GM18519 (cell line): ENCODE measurements around the gene VPS26B.
"Not testable (repeated sequence)": the region's sequence is repeated elsewhere in the genome, so short reads cannot be mapped to it uniquely, and the experiment has no call there.

Experiments used
- ATAC-seq: cut with Tn5 transposase; IDR thresholded peaks from one replicate; pipeline ENCODE4 v1.9.1; 2021; ENCODE audit warnings: mild to moderate bottlenecking, moderate library complexity; ENCODE audit not compliant: unreplicated experiment, low FRiP score

VPS26B gene

DNA sequence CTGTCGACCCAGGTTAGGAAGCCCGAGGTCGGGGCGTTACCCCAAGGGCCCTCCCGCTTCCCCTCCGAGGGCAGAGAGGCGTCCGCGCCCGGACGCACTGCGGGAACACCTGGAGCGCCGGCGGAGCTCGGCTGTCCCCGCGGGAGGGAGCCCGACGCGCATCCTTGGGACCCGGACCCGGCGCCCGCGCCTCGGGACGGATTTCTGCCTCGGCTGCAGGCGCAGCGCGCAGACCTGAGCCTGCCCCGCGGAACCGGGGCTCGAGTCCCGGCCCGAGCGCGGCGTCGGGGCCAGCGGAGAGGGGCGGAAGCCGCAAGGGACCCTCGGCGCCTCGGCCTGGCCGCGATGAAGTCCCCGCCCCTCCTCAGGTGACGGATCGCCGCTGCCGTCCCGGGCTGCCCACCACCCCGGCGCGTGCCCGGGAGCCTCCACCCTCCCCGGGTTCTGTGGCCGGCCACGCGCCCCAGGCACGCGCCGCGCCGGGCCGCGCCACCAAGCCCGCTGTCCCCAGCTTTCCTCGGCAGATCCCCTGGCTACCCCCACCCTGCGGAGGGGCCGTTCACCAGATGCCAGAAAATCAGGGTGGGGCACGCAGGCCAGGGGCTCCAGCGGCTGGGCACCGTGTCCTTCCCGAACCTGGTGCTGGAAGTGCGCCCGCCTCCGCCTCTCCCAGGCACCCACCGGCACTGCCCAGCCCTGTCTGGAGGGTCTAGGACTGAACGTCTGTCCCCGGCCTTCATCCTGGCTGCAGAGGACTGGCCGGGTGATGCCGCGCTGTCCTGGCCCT is 52.1 kb downstream of the VPS26B start:
- no peak for ATAC-seq

DNA sequence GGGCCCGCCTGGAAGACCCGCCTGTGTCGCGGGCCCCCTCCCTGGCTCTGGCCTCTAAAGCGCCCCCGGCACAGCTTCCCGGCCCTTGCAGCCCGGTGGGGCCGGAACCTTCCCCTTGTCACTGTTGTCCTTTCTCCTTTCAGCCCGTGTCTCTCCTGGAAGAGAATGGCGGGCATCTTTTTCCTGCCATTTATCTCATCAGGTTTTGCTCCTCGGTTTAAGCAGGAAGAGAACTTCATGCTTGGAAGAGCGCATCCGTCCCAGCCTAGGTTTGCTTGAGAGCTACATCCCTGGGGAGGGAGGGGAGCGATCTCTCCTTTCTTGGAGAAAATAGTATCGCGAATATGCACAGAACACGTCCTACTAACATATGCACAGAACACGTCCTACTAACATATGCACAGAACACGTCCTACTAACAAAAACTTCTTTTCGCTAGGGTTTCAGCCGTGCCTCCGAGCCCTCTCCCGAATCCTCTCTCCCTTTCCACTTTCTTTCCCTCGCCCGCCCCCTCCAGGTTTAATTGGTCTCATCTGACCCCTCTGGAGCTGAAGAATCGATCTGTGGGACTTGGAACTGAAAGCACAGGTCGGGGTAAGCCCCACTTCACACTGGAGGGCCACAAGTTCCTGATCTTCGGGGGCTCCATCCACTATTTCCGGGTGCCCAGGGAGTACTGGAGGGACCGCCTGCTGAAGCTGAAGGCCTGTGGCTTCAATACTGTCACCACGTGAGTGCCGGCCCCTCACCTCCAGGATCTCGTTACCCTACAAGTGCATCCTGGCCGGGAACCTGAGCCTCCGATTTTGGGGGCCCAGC is 52.9 kb downstream of the VPS26B start:
- ATAC-seq, result no peak

DNA sequence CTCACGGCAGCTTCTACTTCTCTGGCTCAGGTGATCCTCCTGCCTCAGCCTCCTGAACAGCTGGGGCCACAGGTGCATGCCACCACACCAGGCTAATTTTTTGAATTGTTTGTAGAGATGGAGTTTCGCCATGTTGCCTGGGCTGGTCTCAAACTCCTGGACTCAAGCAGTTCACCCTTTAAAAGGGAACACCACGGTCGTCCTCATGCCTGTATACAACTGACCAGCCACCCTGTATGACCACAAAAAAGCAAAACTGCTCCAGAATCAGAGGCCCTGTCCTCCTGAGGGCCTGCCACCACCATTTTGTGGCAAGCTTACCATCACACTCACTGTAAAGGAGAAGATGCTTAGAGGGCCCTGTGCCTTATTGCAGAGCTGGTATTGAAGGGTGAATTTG is 53.9 kb downstream of the VPS26B start:
- ATAC-seq, result no peak

DNA sequence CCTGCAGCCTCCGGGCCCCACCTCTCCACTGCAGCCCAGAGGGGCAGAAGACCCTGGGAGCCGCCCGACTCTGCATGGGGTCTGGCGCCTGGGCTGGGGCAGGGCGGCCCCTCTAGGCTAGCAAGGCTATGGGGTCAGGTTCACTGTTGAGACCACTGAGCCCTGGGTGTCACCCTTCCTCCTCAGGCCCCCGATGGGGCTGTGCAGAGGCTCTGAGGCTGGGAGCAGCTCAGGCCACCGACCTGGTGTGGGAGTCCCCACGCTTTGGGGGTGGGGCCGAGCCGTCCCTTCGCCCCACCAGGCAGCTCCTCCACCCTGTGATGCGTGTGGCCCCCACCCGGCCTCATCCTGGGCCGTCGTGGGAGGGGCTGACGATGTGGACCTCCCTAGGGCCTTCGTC is 57.2 kb downstream of the VPS26B start:
- not testable (repeated sequence) for ATAC-seq

DNA sequence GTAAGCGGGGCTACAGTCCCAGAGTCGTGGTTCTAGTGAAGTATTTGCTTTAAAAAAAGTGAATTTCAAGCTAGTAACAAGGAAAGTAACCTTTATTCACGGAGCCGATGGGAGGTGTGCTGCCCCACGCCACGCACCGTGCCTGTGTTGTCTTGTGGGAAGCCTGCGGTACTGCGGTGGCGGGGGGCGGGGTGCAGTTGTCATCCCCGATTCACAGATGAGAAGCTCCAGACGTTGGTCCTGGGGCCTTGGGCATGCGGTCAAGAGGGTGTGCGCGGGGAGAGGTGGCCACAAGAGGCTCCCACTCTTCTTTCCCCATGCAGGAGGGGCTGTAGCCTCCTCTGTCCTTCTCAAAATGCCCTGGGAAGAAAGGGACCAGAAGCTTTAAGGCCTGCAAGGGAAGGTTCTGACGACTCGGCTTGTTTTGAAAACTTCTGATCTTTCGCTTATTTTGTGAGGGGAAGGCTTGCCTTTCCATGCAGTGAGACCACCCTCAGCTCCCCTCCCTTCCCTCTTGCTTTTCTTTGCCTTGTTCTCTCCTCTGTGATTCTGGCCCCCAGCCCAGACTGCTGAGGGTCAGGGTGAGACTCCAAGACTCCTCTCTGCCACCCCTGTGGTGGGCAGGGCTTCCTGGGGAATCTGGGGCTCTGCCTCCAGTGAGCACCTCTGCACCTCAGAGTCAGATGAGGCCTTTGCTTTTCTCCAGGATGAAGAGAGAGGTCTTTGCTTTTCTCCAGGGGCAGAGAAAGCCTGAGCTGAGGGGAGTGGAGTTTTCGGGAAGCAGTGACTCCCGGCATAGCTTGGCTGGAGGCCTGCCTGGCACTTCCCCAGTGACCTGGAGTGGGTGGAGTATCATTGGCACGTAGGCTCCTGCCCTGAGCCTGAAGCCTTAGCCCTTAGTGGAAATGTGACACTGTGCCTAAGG is 57.9 kb downstream of the VPS26B start:
- no peak for ATAC-seq

DNA sequence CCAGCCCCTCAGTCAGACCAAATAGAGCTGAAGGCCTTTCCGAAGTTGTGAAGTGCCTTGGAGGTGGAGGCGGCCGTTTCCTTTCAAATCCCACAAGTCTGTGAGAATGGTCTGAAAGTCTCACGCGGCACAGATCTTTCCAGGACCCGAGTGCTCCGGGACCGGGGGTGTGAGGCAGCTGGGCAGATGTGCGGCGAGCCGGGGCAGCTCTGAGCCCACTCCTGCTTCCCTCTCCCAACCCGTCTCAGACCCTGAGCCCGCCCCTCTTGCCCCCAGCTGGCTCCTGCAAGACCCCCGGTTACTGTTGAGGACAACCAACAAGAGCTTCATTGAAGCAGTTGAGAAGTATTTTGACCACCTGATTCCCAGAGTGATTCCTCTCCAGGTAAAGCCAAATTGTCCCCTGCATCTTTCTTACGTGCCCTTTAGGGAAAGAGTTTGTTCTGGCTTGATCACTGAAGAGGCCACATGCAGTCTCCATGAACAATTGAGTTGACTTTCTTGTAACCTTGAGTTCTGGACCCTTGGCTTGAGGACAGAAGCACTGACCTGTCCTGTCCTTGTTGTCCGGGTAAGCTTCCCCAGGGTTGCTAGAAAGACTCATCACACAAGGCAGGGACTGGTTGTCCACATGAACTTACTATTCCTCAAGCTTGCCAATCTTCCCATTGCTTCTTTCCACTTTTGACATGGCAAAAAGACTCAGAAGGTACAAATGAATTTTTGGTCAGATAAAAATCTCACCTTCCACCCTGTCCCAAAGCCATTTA is 59.2 kb downstream of the VPS26B start:
- ATAC-seq, result no peak

DNA sequence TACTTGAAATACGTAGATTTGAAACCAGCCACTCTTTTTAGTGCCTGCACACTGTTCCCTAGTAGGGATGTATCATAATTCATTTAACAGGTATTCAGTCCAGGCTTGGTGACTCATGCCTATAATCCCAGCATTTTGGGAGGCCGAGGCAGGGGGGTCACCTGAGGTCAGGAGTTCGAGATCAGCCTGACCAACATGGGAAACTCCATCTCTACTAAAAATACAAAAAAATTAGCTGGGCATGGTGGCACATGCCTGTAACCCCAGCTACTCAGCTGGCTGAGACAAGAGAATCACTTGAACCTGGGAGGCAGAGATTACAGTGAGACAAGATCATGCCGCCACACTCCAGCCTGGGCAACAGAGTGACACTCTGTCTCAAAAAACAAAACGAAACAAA is 59.9 kb downstream of the VPS26B start:
- ATAC-seq, result not testable (repeated sequence)

DNA sequence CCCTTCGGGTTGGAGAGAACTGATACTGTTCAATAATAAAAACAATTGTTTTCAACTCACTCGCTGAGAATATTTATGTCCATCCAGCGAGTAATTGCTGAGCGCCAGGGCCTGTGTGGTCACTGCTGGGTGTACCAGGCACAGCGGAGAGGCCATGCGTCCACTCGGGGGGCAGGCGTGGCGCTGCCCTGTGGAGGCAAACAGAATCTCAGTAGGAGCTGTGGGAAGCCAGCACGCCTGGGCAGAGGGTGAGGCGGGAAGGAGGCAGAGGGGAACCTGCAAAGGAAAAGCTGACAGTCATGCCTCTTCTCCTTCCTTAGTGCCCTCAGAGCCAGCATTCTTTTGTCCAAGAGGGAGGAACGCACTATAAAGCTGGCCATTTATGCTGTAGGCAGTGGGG is 63.1 kb downstream of the VPS26B start:
- ATAC-seq, result no peak

DNA sequence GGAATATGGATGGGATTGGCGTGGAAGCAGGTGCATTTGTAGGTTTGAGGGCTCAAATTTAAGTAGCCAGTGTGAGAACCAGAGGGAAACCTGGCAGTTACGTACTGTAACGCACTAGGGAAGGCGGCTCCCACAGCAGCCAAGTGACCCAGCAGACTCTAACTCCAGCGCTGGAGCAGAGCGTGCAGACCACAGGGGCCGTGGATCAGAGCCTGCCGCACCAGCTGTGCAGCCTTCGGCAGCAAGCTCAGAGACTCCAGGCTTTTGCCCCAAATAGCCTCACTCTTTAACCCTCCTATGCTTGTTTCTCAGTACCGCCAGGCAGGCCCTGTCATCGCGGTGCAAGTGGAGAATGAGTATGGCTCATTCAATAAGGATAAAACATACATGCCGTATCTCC is 64.0 kb downstream of the VPS26B start:
- no peak for ATAC-seq

DNA sequence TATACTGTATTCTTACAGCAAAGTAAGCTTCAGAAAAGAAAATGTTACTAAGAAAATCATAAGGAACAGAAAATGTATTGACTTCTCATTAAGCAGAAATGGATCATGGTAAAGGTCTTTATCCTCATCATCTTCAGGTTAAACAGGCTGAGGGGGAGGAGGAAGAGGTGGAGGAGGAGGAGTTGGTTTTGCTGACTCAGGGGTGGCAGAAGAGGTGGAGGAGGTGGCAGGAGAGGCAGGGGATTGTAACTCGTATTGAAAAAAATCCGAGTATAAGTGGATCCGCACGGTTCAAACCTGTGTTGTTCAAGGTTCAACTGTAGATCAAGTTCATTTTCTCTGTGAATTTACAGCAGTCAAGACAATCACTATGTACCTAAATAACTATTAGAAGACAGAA is 64.7 kb downstream of the VPS26B start:
- ATAC-seq, result no peak

DNA sequence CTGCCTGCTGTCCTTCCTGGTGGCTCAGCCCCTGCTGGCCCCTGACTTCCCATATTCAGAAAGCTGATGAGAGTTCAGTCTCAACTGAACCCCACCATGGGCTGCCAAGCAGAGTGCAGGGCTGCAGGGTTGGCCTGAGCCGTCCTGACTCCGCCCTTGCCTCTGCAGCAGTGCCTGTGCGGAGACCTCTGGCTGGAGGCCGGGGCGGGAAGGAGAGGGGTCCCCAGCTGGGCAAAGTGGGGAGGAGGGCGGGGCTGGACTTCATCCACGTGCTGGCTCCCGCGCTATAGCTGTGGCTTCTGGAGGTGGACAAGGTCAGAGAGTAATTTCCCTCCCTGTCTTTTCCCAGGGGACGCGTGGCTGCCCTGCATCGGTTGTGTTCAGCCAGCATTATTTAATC is 65.3 kb downstream of the VPS26B start:
- no peak for ATAC-seq

DNA sequence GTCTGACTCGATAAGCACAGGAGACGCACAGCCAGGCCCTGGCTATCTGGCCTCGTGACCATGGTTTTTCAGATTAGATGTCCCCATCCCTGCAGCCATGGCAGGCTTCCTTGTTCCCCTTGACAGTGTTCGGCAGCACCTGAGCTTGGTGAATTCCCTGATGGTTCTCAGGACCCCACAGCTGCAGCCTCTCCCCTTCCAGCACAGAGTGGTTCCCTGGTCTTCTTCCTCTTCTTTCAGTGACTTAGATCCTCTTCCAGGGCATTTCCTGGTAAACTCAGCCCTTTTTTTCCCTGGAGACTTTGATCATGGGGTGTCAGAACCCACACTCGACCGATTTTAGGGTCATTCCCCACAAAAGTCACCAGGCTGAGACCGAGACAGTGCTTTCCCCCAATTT is 66.2 kb downstream of the VPS26B start:
- ATAC-seq, result no peak

DNA sequence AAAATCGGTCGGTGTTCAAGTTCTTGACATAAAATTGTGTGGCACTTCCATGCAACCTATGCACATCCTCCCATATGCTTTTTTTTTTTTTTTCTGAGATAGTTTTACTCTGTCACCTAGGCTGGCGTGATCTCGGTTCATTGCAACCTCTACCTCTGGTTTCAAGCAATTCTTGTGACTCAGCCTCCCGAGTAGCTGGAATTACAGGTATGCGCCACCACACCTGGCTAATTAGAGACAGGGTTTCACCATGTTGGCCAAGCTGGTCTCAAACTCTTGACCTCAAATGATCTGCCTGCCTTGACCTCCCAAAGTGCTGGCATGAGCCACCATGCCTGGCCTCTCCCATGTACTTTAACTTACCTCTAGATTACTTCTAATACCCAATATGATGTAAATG is 66.7 kb downstream of the VPS26B start:
- no peak for ATAC-seq

DNA sequence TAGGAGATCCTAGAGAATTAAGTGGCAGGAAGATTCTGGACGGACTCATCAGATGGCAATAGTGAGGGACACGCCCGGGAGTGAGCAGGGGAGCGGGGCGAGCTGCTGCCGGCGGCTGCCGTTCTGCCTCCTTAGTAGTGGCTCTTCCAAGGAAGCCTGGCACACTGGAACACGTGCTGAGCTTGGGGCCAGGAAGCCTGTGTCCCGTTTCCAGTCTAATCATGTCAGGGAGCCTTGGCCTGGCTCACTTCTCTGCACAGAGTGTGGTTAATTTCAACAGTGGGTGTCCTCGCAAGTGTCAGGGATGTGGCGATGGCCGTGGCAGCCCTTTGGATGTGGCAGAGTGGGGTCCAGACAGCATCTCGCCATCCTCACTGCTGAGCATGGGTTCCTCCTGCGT is 68.2 kb downstream of the VPS26B start:
- ATAC-seq, result no peak

DNA sequence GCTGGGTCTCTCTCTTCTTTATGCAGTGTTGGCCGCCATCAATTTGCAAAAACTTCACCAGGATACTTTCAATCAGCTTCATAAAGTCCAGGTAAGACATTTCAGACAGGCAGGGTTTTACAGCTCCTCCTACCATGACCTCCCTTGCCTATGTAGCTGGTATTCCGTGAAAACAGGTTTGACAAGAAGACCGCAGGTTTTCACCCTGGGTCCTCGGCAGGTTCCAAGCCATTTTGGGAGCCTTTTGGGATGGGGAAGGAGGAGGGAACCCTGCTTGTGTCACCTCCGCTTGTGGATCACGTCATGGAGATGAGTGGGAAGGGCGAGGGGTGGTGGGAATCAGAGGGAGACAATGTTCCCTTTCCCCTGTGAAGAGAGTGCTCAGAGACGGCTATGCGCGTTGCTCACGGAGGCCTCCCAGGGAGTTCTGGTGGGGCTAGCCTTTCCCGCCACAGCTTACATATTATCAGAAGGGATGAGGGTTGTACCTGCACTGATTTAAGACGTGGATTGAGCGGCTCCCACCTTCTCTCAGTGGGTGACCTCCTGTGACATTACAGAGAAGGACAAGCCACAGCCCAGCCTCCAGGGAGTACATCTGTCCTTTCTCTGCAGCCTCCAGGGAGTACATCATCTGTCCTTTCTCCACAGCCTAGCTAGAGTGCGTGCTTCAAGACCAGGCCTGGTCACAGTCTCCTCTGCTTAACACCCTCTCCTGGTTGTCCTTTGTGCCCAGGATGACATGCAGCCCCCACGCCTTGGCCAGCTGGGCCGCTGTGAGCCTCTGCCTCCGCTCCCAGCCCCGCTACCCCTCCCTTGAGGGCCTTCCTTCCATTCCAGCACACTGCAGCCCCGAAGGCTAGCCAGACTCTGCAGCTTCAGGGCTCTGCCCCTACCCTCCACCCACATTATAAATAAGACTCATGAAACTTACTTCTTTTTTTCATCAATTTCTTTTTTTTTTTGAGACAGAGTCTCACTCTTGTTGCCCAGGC is 68.9 kb downstream of the VPS26B start:
- ATAC-seq, result no peak

DNA sequence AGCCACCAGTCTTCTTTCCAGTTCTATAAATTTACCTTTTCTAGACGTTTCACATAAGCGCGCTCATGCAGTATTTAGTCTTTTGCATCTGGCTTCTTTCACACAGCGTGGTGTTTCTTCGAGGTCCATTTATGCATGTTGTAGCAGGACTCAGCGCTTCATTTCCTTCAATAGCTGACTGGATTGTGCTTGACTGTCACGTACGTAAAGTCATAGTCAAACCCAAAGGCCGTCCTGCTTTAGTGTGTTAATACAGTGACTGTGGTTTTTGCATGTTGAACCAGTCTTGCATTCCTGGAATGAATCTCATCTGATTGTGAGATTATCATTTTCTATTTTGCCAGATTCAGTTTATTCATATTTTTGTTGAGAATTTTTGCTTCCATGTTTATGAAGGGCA is 70.2 kb downstream of the VPS26B start:
- no peak for ATAC-seq
